Activated CD8-positive, alpha-beta T cell treated with anti-CD3 and anti-CD28 coated beads, Interleukin-2, amount 10 ng/mL, durations not matched to agents 7 days and 5 days (primary cell): ENCODE data around the gene BPI. TPM values are rescaled to one million over a fixed set of nuclear protein-coding genes. Genes with fewer than 3 reads are reported as not detected.
"Not testable (repeated sequence)": the region's sequence is repeated elsewhere in the genome, so short reads cannot be mapped to it uniquely, and the experiment has no call there.

ENCODE experiments used
- ATAC-seq: fragments of 150-1000 bp; cut with Tn5 transposase; one replicate; pipeline ENCODE4 v1.10.0; 2021; ENCODE audit warnings: moderate library complexity
- CTCF ChIA-PET: fragments of 350-600 bp; sonication (Branson Sonifier 250); formaldehyde crosslinking; loops from one replicate; lab custom pipeline; 2021; ENCODE audit warnings: antibody characterized with exemption; lab: Charles Lee
- POLR2A ChIA-PET: fragments of 350-600 bp; sonication (Branson Sonifier 250); formaldehyde crosslinking; loops from one replicate; lab custom pipeline; 2021; ENCODE audit warnings: antibody characterized with exemption; lab: Charles Lee
- DNase-seq: peaks from one replicate; pipeline ENCODE4 v3.0.0-alpha.2; 2020
- H3K27ac Mint-ChIP-seq: one replicate; pipeline ENCODE4 v1.8.0; 2021; ENCODE audit warnings: mild to moderate bottlenecking, mixed read lengths
- H3K27me3 Mint-ChIP-seq: one replicate; pipeline ENCODE4 v1.8.0; 2021; ENCODE audit warnings: low read depth, mixed read lengths
- H3K36me3 Mint-ChIP-seq: one replicate; pipeline ENCODE4 v1.8.0; 2021; ENCODE audit warnings: low read depth, mixed read lengths
- H3K4me1 Mint-ChIP-seq: one replicate; pipeline ENCODE4 v1.8.0; 2021; ENCODE audit warnings: low read depth, mixed read lengths
- H3K4me3 Mint-ChIP-seq: one replicate; pipeline ENCODE4 v1.8.0; 2021; ENCODE audit warnings: mild to moderate bottlenecking, mixed read lengths
- H3K9me3 Mint-ChIP-seq: one replicate; pipeline ENCODE4 v1.8.0; 2022; ENCODE audit warnings: mixed read lengths; ENCODE audit not compliant: insufficient read depth
- total RNA-seq, 2 experiments: library from RNA; stranded (reverse); gene quantifications; one replicate each; pipeline ENCODE4 v1.2.3, GENCODE V29; 2021

The BPI gene
- total RNA-seq, 2 experiments from 2014 or later, result not detected

DNA sequence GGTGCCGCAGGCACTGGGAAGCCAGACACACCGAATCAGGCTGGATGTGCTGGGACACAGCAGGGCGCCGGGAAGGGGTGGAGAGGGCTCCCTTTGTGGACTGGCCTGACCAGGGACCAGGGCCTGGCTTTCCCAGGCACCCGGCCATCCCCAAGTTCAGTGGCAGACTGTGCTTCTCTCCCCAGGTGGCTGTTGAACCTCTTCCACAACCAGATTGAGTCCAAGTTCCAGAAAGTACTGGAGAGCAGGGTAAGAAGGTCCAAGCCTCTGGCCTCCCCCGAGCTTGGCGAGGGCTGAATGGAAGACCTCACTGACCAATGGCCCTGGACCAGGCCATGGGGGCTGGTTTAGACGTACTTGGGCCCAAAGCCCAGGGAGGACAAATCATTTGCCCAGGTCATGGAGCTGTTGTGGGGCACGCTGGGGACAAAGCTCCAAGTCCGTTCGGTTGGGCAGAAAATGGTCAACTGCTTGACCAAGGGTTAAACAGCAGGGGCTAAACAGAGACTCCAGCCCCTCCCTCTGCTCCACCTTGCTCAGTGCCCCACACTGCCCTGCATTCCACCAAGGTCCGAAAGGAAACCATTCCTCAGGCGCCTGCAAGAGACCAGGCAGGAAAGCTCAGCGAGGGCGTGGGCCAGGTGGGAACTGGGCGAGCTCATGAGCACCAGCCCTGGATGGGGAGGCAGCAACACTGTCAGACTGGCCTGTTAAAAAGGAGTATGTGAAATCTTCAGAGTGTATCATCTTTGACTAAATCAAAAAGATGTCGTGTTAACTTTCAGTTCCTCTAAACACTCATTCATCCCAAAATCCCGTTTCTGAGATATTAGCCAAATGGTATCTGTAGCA lies 51.4 kb downstream of the BPI start:
- ATAC-seq (no peak), DNase-seq (no peak)
- H3K4me3 Mint-ChIP-seq, result no peak overlapping the region
- peaks cover 11% of the 10 kb centered on the region for H3K4me1 Mint-ChIP-seq
- no peaks in the 10 kb centered on the region for H3K9me3 Mint-ChIP-seq
- no peaks in the 10 kb centered on the region for H3K27me3 Mint-ChIP-seq
- no peaks in the 10 kb centered on the region for H3K36me3 Mint-ChIP-seq
- ChIA-PET CTCF (no interaction called here), POLR2A (interaction anchor here (0.7 kb wide), 1 partner anchor 322 kb away, joined by 3 read pairs; the partner anchor contains the start of genes RPRD1B and TTI1)
- no peak overlapping the region for H3K27ac Mint-ChIP-seq

DNA sequence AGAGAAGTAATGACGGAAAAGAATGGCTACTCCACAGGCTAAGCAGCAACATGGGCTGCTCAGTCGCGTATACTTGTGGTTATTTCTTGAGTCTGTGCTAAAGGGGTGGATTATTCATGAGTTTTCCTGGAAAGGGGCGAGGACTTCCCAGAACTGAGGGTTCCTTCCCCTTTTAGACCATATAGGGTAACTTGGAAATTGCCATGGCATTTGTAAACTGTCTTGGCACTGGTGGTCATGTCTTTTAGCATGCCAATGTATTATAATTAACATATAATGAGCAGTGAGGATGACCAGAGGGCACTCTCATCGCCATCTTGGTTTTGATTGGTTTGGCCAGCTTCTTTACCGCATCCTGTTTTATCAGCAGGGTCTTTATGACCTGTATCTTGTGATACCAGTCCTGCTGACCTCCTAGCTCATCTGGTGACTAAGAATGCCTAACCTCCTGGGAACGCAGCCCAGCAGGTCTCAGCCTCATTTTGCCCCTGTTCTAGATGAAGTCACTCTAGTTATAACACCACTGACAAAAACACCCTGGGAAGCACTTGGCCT lies 53.8 kb downstream of the BPI start:
- CTCF ChIA-PET, result no interaction called here
- ATAC-seq (peak; percentile 33), DNase-seq (peak; percentile 50)
- H3K4me3 Mint-ChIP-seq, result no peak overlapping the region
- no peaks in the 10 kb centered on the region for H3K9me3 Mint-ChIP-seq
- H3K4me1 Mint-ChIP-seq, result peaks cover 11% of the 10 kb centered on the region
- no peaks in the 10 kb centered on the region for H3K27me3 Mint-ChIP-seq
- POLR2A ChIA-PET, result no interaction called here
- no peaks in the 10 kb centered on the region for H3K36me3 Mint-ChIP-seq
- no peak overlapping the region for H3K27ac Mint-ChIP-seq

DNA sequence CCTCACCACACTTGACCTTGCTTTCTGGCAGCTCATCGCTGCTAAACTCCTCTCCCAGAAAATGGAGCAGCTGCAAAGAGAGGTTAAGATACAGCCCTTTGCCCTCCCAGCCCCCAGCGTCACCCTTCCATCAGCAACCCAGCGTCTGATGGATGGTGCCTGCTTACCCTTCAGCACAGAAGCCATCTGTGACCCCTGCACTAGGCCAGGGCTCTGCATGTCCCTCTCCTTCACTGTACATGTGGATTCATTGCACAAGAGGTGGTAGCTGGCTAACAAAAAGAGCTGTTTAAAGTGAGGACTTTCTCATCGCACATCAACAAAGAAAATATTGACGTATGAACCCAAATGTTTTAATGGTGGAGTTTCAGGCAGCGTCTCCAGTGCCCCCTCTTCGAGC lies 54.6 kb downstream of the BPI start:
- H3K9me3 Mint-ChIP-seq, result no peaks in the 10 kb centered on the region
- H3K36me3 Mint-ChIP-seq, result no peaks in the 10 kb centered on the region
- no peak overlapping the region for H3K27ac Mint-ChIP-seq
- CTCF ChIA-PET, result no interaction called here
- H3K4me1 Mint-ChIP-seq, result peaks cover 11% of the 10 kb centered on the region
- H3K27me3 Mint-ChIP-seq, result no peaks in the 10 kb centered on the region
- POLR2A ChIA-PET, result no interaction called here
- no peak for DNase-seq
- H3K4me3 Mint-ChIP-seq, result no peak overlapping the region
- no peak for ATAC-seq

DNA sequence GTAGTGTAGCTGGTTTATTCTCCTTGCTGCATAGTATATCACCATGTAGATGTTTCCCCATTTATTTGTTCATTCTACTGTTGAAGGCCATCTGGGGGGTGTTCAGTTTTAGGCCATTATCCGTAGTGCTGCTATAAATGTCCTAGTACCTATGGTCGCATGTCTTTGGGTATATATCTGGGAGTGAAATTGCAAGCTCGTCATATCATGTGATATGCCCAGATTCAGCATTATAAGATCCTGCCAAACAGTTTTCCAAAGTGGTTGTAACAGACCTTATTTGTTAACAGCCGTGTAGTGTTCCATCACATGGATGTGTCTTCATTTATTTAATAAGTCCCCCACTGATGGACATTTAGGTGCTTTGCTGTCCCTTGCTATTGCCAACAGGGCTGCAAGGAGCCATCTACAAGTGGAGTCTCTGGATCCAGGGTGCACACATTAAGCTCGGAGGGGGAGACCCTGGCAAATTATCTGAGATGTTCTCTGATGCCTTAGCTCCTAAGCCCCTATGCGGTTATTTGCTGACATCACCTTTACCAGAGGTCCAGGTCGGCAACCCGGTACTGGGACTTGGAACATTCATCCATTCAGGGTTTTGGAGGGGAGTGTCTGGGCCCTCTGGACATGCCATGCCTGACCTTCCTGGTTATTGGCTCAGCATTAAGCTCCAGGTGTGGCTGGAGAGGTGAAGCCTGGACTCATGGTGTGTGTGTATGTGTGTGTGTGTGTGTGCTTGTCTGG lies 59.2 kb downstream of the BPI start:
- ATAC-seq (no peak), DNase-seq (no peak)
- Mint-ChIP-seq H3K9me3 (no peaks in the 10 kb centered on the region), H3K4me1 (no peaks in the 10 kb centered on the region), H3K4me3 (no peak overlapping the region), H3K36me3 (no peaks in the 10 kb centered on the region), H3K27ac (no peak overlapping the region), H3K27me3 (no peaks in the 10 kb centered on the region)
- ChIA-PET CTCF (no interaction called here), POLR2A (no interaction called here)

DNA sequence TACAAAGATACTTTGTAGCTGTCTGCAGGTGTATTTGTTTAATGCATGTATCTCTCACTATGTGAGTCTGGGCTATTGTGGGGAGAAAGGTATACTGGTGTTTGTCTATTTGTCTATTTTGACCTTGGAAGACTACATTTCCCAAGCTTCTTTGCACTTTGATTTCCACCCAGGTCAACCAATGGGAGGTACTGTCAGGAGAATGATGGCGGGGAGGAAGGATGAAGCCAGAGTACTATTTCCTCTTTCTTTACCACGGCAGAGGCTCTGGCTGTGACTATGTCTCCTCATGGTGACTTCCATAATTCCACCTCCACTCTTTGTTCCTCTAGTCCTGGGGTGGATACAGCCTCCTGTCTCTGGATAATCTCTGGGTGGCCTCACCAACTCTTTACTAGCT lies 65.4 kb downstream of the BPI start:
- DNase-seq (no peak), ATAC-seq (no peak)
- CTCF ChIA-PET, result no interaction called here
- no peaks in the 10 kb centered on the region for H3K9me3 Mint-ChIP-seq
- H3K36me3 Mint-ChIP-seq, result no peaks in the 10 kb centered on the region
- POLR2A ChIA-PET, result no interaction called here
- H3K27me3 Mint-ChIP-seq, result peaks cover 7% of the 10 kb centered on the region
- no peaks in the 10 kb centered on the region for H3K4me1 Mint-ChIP-seq
- H3K27ac Mint-ChIP-seq, result no peak overlapping the region
- H3K4me3 Mint-ChIP-seq, result no peak overlapping the region

DNA sequence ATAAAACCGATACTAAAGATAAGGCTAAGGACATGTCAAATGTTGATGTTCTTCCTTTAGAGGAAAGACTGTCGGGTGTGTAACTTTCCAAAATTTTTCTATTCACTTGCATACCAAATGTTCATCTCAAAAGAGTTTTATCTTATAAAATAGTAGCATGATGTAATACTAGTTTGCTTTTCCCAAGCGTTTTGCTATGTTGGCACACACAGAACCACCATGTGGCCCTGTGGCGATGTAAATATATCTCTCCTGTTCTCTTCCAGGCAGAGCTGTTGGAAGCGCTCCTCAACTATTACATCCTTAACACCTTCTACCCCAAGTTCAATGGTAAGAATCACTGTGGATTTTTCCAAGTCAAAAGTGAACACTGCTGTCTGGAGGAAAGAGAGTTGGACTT lies 68.8 kb downstream of the BPI start:
- ChIA-PET CTCF (interaction anchor here (2.3 kb wide), 1 partner anchor 152 kb away, joined by 6 read pairs; no protein-coding TSS in a partner anchor), POLR2A (no interaction called here)
- ATAC-seq, result no peak
- Mint-ChIP-seq H3K27ac (no peak overlapping the region), H3K36me3 (no peaks in the 10 kb centered on the region), H3K4me1 (no peaks in the 10 kb centered on the region), H3K9me3 (no peaks in the 10 kb centered on the region), H3K27me3 (peaks cover 7% of the 10 kb centered on the region), H3K4me3 (no peak overlapping the region)
- no peak for DNase-seq

DNA sequence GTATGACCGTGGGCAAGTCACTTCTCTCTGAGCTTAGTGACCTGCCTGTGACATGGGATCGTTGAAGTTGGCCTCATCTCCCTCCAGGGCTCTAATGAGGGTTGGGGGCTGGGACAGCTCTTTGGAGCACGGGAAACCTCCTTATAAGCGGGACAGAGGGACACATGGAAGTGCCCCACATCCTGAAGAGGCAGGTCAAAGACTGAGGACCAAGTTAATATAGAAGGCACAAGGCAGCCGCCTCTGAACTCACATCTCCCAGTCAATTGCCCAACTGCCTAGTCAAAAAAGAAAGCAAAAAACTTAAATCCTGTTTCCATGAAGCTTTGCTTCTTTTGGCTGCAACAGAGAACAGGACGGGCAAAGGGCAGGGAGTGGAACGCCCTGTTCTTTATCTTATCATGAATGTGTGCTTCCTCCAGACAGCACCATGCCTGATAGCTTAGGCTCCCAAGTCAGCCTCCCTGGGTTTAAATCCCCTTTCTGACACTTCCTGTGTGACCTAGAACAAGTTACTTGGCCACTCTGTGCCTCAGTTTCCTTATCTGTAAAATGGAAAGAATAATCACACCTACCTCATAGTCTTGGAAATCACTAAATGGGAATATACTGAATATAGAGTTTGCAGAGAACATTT lies 69.4 kb downstream of the BPI start:
- H3K4me1 Mint-ChIP-seq, result no peaks in the 10 kb centered on the region

DNA sequence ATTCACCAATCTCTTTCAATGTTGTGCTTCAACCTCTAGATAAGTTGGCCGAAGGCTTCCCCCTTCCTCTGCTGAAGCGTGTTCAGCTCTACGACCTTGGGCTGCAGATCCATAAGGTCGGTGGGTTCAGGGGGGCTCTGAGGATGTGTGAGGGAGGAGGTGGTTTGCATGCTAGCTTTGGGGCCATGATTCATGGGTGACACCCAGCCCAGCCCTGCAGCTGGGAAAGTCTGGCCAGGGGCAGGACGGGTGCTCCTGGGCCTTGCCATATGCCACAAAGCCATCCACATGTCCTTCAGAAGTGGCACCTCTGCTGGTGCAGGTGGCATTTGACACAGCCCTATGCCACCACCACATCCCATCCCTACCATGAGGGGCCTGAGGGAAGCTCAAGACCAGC lies 69.9 kb downstream of the BPI start:
- DNase-seq (no peak), ATAC-seq (no peak)
- ChIA-PET CTCF (no interaction called here), POLR2A (no interaction called here)
- no peaks in the 10 kb centered on the region for H3K4me1 Mint-ChIP-seq
- peaks cover 7% of the 10 kb centered on the region for H3K27me3 Mint-ChIP-seq
- no peaks in the 10 kb centered on the region for H3K36me3 Mint-ChIP-seq
- H3K4me3 Mint-ChIP-seq, result no peak overlapping the region
- no peak overlapping the region for H3K27ac Mint-ChIP-seq
- H3K9me3 Mint-ChIP-seq, result no peaks in the 10 kb centered on the region

More for the DNA sequence above, 69.4 kb downstream of the BPI start:
- Mint-ChIP-seq H3K9me3 (no peaks in the 10 kb centered on the region), H3K27me3 (peaks cover 7% of the 10 kb centered on the region), H3K27ac (no peak overlapping the region), H3K36me3 (no peaks in the 10 kb centered on the region), H3K4me3 (no peak overlapping the region)
- DNase-seq (no peak), ATAC-seq (no peak)
- POLR2A ChIA-PET, result no interaction called here
- CTCF ChIA-PET, result interaction anchor here (2.3 kb wide), 1 partner anchor 152 kb away, joined by 6 read pairs; no protein-coding TSS in a partner anchor

DNA sequence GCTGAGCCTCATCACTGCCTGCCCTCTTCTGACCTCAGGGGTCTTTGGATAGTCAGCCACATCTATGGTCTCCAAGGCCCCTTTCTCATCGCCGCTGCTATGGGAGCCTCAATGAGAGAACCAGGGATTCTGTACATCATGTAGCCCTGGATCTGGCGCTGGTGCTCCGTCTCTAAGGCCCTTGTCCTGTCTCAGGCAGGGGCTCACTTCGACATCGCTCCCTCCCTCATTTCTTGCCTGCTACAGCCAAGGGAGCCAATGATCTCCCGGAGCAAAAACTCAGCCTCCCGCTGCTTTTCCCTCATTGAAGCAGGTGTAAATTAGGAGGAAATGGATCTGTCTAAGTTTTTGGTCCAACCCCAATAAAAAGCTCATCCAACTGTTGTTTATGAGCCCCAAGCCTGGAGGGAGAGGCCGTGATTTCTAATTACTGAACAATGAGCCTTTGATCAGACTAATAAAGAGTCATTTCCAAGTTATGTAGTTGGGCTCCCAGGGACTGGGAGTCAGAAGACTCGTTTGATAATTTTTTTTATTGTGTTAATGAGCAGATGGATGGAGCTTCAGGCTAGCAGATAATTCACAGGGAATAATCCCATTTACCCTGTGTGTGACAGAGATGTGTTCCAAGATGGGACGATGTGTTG lies 73.2 kb downstream of the BPI start:
- H3K4me3 Mint-ChIP-seq, result no peak overlapping the region
- no peaks in the 10 kb centered on the region for H3K36me3 Mint-ChIP-seq
- no peak for DNase-seq
- ChIA-PET CTCF (no interaction called here), POLR2A (no interaction called here)
- no peaks in the 10 kb centered on the region for H3K9me3 Mint-ChIP-seq
- H3K27me3 Mint-ChIP-seq, result peaks cover 8% of the 10 kb centered on the region
- ATAC-seq, result no peak
- no peak overlapping the region for H3K27ac Mint-ChIP-seq
- H3K4me1 Mint-ChIP-seq, result no peaks in the 10 kb centered on the region

DNA sequence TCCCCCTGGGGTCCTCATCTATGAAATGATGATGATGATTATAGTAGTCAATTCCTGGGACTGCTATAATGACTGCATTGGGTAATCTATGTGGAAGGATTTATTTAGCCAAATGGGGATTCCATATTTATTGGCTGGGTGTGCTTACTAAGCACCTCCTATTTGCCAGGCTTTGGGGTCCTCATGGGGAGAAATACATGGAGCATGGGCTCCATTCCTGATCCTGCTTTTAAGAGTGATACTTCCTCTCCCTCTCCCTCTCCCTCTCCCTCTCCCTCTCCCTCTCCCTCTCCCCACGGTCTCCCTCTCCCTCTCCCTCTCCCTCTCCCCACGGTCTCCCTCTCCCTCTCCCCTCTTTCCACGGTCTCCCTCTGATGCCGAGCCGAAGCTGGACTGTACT lies 73.9 kb downstream of the BPI start:
- ATAC-seq, H3K4me1 Mint-ChIP-seq, H3K4me3 Mint-ChIP-seq, H3K36me3 Mint-ChIP-seq, H3K27ac Mint-ChIP-seq, H3K27me3 Mint-ChIP-seq, DNase-seq, H3K9me3 Mint-ChIP-seq, CTCF ChIA-PET, POLR2A ChIA-PET: not testable (repeated sequence)

DNA sequence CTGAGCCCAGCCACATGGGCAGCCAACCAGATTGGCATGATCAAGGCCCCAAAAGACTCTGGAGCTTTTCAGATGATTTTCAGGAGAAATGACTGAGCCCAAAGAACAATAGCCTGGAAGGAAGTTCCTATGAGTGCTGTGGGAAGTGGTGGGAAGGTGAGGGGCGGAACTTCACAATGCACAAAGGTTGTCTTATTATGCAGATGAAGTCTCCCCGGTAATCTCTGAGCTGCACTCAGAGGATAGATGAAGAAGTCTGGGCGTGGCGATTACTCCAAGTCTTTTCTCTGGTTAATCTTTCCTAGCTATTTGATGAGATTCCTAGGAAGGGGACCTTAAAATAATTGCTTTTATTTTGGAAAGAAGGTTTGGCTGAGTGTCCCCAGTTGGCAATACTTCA lies 79.2 kb downstream of the BPI start:
- Mint-ChIP-seq H3K27ac (no peak overlapping the region), H3K27me3 (peaks cover 11% of the 10 kb centered on the region), H3K4me3 (no peak overlapping the region), H3K36me3 (no peaks in the 10 kb centered on the region), H3K4me1 (no peaks in the 10 kb centered on the region), H3K9me3 (no peaks in the 10 kb centered on the region)
- no peak for ATAC-seq
- no peak for DNase-seq
- ChIA-PET POLR2A (no interaction called here), CTCF (interaction anchor here (0.8 kb wide), 1 partner anchor 27 kb away, joined by 3 read pairs; no protein-coding TSS in a partner anchor)
